Trophoblast cell (in vitro differentiated cells and primary cell): ENCODE results near the gene RYK.

Source experiments
- DNase-seq, 2 donors: peaks; one replicate each; pipeline ENCODE4 v3.0.0-alpha.2; 2016
- H2AFZ ChIP-seq: 2 replicates; pipeline ENCODE4 v1.6.1; 2013; ENCODE audit warnings: low read length, moderate library complexity, mild to moderate bottlenecking; ENCODE audit not compliant: insufficient read depth, poor library complexity
- H2AK5ac ChIP-seq: 2 replicates; pipeline ENCODE4 v1.6.1; 2013; ENCODE audit warnings: mild to moderate bottlenecking, low read length
- H2BK120ac ChIP-seq: 2 replicates; pipeline ENCODE4 v1.6.1; 2013; ENCODE audit warnings: low read length, mild to moderate bottlenecking, moderate library complexity; ENCODE audit not compliant: insufficient read depth, poor library complexity
- H2BK12ac ChIP-seq: 2 replicates; pipeline ENCODE4 v1.6.1; 2013; ENCODE audit warnings: mild to moderate bottlenecking, low read length, moderate library complexity
- H2BK5ac ChIP-seq: 2 replicates; pipeline ENCODE4 v1.6.1; 2013; ENCODE audit warnings: low read length, low read depth, moderate library complexity, mild to moderate bottlenecking; ENCODE audit not compliant: poor library complexity
- H3K14ac ChIP-seq: 2 replicates; pipeline ENCODE4 v1.6.1; 2013; ENCODE audit warnings: mild to moderate bottlenecking, low read length
- H3K18ac ChIP-seq: 2 replicates; pipeline ENCODE4 v1.6.1; 2013; ENCODE audit warnings: mild to moderate bottlenecking, low read length
- H3K23ac ChIP-seq: 2 replicates; pipeline ENCODE4 v1.6.1; 2013; ENCODE audit warnings: low read length
- H3K27ac ChIP-seq: 2 replicates; pipeline ENCODE4 v1.5.1; 2013; ENCODE audit warnings: low read depth, mild to moderate bottlenecking, inconsistent platforms, low read length, moderate library complexity
- H3K27me3 ChIP-seq: 2 replicates; pipeline ENCODE4 v1.6.1; 2013; ENCODE audit warnings: inconsistent platforms, mild to moderate bottlenecking, low read length, moderate library complexity; ENCODE audit not compliant: insufficient read depth
- H3K36me3 ChIP-seq, 2 experiments: 1 replicate in 1 of 2; 2 replicates in 1 of 2; pipeline ENCODE4 v1.6.1; 2013; ENCODE audit warnings: low read length in 2 of 2, mild to moderate bottlenecking in 2 of 2, moderate library complexity in 1 of 2; ENCODE audit not compliant: insufficient read depth in 2 of 2, control insufficient read depth in 1 of 2
- H3K4ac ChIP-seq: 2 replicates; pipeline ENCODE4 v1.6.1; 2013; ENCODE audit warnings: low read depth, mild to moderate bottlenecking, low read length, moderate library complexity
- H3K4me1 ChIP-seq, 2 experiments: 1 replicate in 1 of 2; 2 replicates in 1 of 2; pipeline ENCODE4 v1.6.1; 2013; ENCODE audit warnings: low read length in 2 of 2, mild to moderate bottlenecking in 2 of 2, moderate library complexity in 1 of 2; ENCODE audit not compliant: insufficient read depth in 2 of 2, control insufficient read depth in 1 of 2
- H3K4me2 ChIP-seq: 2 replicates; pipeline ENCODE4 v1.6.1; 2013; ENCODE audit warnings: inconsistent platforms, mild to moderate bottlenecking, low read length, moderate library complexity
- H3K4me3 ChIP-seq: 2 replicates; pipeline ENCODE4 v1.5.1; 2013; ENCODE audit warnings: mild to moderate bottlenecking, low read depth, low read length, inconsistent platforms
- H3K79me1 ChIP-seq: one replicate; pipeline ENCODE4 v1.6.1; 2013; ENCODE audit warnings: low read length
- H3K79me2 ChIP-seq: 2 replicates; pipeline ENCODE4 v1.6.1; 2013; ENCODE audit warnings: low read length, mild to moderate bottlenecking; ENCODE audit not compliant: control insufficient read depth, insufficient read depth, poor library complexity
- H3K9ac ChIP-seq: 2 replicates; pipeline ENCODE4 v1.6.1; 2013; ENCODE audit warnings: mild to moderate bottlenecking, low read length
- H3K9me3 ChIP-seq: 2 replicates; pipeline ENCODE4 v1.6.1; 2013; ENCODE audit warnings: low read depth, mild to moderate bottlenecking, control low read depth, inconsistent platforms, low read length; ENCODE audit not compliant: insufficient read depth
- H4K12ac ChIP-seq: 2 replicates; pipeline ENCODE4 v1.6.1; 2013; ENCODE audit warnings: low read depth, mild to moderate bottlenecking, low read length, moderate library complexity
- H4K8ac ChIP-seq: 2 replicates; pipeline ENCODE4 v1.6.1; 2013; ENCODE audit warnings: low read depth, mild to moderate bottlenecking, low read length, moderate library complexity
- H4K91ac ChIP-seq: one replicate; pipeline ENCODE4 v1.6.1; 2013; ENCODE audit warnings: low read depth, mild to moderate bottlenecking, low read length, moderate library complexity
- WGBS: extraction: QIAGEN DNeasy Blood & Tissue Kit; methylation state at CpG from one replicate; pipeline ENCODE4 v1.1.7; 2013; ENCODE audit warnings: missing lambda C conversion rate; ENCODE audit not compliant: insufficient read length, insufficient coverage; ENCODE audit errors: extremely low coverage; 5-methylcytosine and 5-hydroxymethylcytosine counted together

The RYK gene

GRCh38 chr3:134153761-134154160 is 96.9 kb downstream of the RYK start:
- Histone ChIP-seq H3K4me1 (no peaks in the 10 kb centered on the region), H3K79me2 (no peaks in the 10 kb centered on the region), H3K9ac (no peak overlapping the region), H2BK12ac (no peak overlapping the region), H4K12ac (no peak overlapping the region), H3K79me1 (no peaks in the 10 kb centered on the region), H2AK5ac (no peak overlapping the region), H3K4ac (no peak overlapping the region), H3K27me3 (no peaks in the 10 kb centered on the region), H3K9me3 (no peaks in the 10 kb centered on the region), H3K14ac (no peak overlapping the region), H3K23ac (no peak overlapping the region), H3K27ac (no peak overlapping the region), H3K4me3 (no peak overlapping the region), H3K18ac (peak overlapping the region; percentile 40), H4K91ac (no peak overlapping the region), H3K4me2 (no peak overlapping the region), H2BK120ac (no peak overlapping the region), H2AFZ (no peak overlapping the region), H3K36me3 (peaks cover 8 to 19% of the 10 kb centered on the region in 2 experiments), H2BK5ac (no peak overlapping the region), H4K8ac (no peak overlapping the region)
- no peak for DNase-seq
- WGBS, result no CpG with 5 or more reads among the region's 13 CpGs

- Histone ChIP-seq H3K27me3 (no peaks in the 10 kb centered on the region), H3K79me1 (peaks cover 1% of the 10 kb centered on the region), H3K4ac (no peak overlapping the region), H3K4me3 (no peak overlapping the region), H3K4me1 (peaks cover 12 to 14% of the 10 kb centered on the region in 2 experiments), H2AK5ac (no peak overlapping the region), H3K4me2 (no peak overlapping the region), H2BK120ac (no peak overlapping the region), H3K23ac (no peak overlapping the region), H2BK12ac (no peak overlapping the region), H4K91ac (no peak overlapping the region), H4K8ac (no peak overlapping the region), H3K9ac (no peak overlapping the region), H2AFZ (no peak overlapping the region), H3K9me3 (no peaks in the 10 kb centered on the region), H3K27ac (no peak overlapping the region), H3K36me3 (peaks cover 5 to 14% of the 10 kb centered on the region in 2 experiments), H3K14ac (no peak overlapping the region), H2BK5ac (no peak overlapping the region), H3K79me2 (no peaks in the 10 kb centered on the region), H3K18ac (no peak overlapping the region), H4K12ac (no peak overlapping the region)
- WGBS, result no CpG with 5 or more reads among the region's 2 CpGs
- peak; percentile 35 to 65 for DNase-seq
These were observed 100.2 kb downstream of the RYK start for GRCh38 chr3:134150476-134150875.

- WGBS, result no CpG with 5 or more reads among the region's 2 CpGs
- H3K23ac ChIP-seq, result no peak overlapping the region
These were observed 101.4 kb downstream of the RYK start for GRCh38 chr3:134149286-134149685.

GRCh38 chr3:134148534-134148933 is 102.1 kb downstream of the RYK start:
- no peak overlapping the region for H3K4me2 ChIP-seq
- H2BK5ac ChIP-seq, result no peak overlapping the region
- no peak overlapping the region for H3K18ac ChIP-seq
- no peak overlapping the region for H3K9ac ChIP-seq
- no peak overlapping the region for H3K23ac ChIP-seq
- H3K79me2 ChIP-seq, result no peaks in the 10 kb centered on the region
- H3K14ac ChIP-seq, result no peak overlapping the region
- no peak overlapping the region for H2BK12ac ChIP-seq
- no peak overlapping the region for H2BK120ac ChIP-seq
- H3K36me3 ChIP-seq, result peaks cover 0 to 3% of the 10 kb centered on the region in 2 experiments
- no peak overlapping the region for H3K27ac ChIP-seq
- H4K8ac ChIP-seq, result no peak overlapping the region
- H3K4me1 ChIP-seq, result peaks cover 12 to 19% of the 10 kb centered on the region in 2 experiments
- H4K12ac ChIP-seq, result no peak overlapping the region
- no CpG with 5 or more reads among the region's 3 CpGs for WGBS
- H3K9me3 ChIP-seq, result peaks cover 3% of the 10 kb centered on the region
- H3K79me1 ChIP-seq, result peaks cover 1% of the 10 kb centered on the region
- no peak overlapping the region for H3K4ac ChIP-seq
- no peak overlapping the region for H3K4me3 ChIP-seq
- DNase-seq, result peak in 1 of 2 donors; percentile 14
- no peaks in the 10 kb centered on the region for H3K27me3 ChIP-seq
- H2AFZ ChIP-seq, result no peak overlapping the region
- H2AK5ac ChIP-seq, result no peak overlapping the region
- no peak overlapping the region for H4K91ac ChIP-seq

More at GRCh38 chr3:134149286-134149685, 101.4 kb downstream of the RYK start:
- Histone ChIP-seq H3K4me1 (peaks cover 12 to 17% of the 10 kb centered on the region in 2 experiments), H2BK120ac (no peak overlapping the region), H4K91ac (no peak overlapping the region), H4K12ac (no peak overlapping the region), H3K4me3 (no peak overlapping the region), H3K9ac (no peak overlapping the region), H2AFZ (no peak overlapping the region), H3K9me3 (no peaks in the 10 kb centered on the region), H4K8ac (no peak overlapping the region), H3K18ac (no peak overlapping the region), H3K79me2 (no peaks in the 10 kb centered on the region), H3K14ac (no peak overlapping the region), H2BK5ac (no peak overlapping the region), H3K36me3 (peaks cover 3 to 9% of the 10 kb centered on the region in 2 experiments), H3K79me1 (peaks cover 1% of the 10 kb centered on the region), H3K4me2 (no peak overlapping the region), H2AK5ac (no peak overlapping the region), H3K27me3 (no peaks in the 10 kb centered on the region), H3K4ac (no peak overlapping the region), H3K27ac (no peak overlapping the region), H2BK12ac (no peak overlapping the region)
- DNase-seq, result peak; percentile 15 to 62
